Endothelial cell (in vitro differentiated cells): ENCODE measurements around the gene PEX14. TPM values are rescaled to one million over a fixed set of nuclear protein-coding genes. Genes with fewer than 3 reads are reported as not detected.

ENCODE experiments used
- DNase-seq: peaks from one replicate; pipeline ENCODE4 v3.0.0; 2021; ENCODE audit warnings: low spot score
- H3K27ac Mint-ChIP-seq: one replicate; pipeline ENCODE4 v1.8.0; 2021; ENCODE audit warnings: mixed read lengths, inconsistent platforms; ENCODE audit not compliant: unreplicated experiment
- H3K27me3 Mint-ChIP-seq: one replicate; pipeline ENCODE4 v1.8.0; 2021; ENCODE audit warnings: mild to moderate bottlenecking, moderate library complexity, mixed read lengths, inconsistent platforms; ENCODE audit not compliant: unreplicated experiment
- H3K36me3 Mint-ChIP-seq: one replicate; pipeline ENCODE4 v1.8.0; 2021; ENCODE audit warnings: mild to moderate bottlenecking, low read depth, mixed read lengths, inconsistent platforms; ENCODE audit not compliant: unreplicated experiment
- H3K4me1 Mint-ChIP-seq: one replicate; pipeline ENCODE4 v1.8.0; 2021; ENCODE audit warnings: mild to moderate bottlenecking, mixed read lengths, inconsistent platforms; ENCODE audit not compliant: unreplicated experiment
- H3K4me3 Mint-ChIP-seq: one replicate; pipeline ENCODE4 v1.8.0; 2021; ENCODE audit warnings: mild to moderate bottlenecking, mixed read lengths, inconsistent platforms; ENCODE audit not compliant: unreplicated experiment
- H3K9me3 Mint-ChIP-seq: one replicate; pipeline ENCODE4 v1.8.0; 2021; ENCODE audit warnings: mixed read lengths, inconsistent platforms; ENCODE audit not compliant: unreplicated experiment
- CTCF ChIP-seq: fragments of 200-600 bp; sonication (generic); IDR thresholded peaks from one replicate; pipeline ENCODE4 v1.5.0; 2021; ENCODE audit warnings: antibody characterized with exemption; ENCODE audit not compliant: unreplicated experiment
- total RNA-seq: library from RNA; stranded (reverse); fragmentation: NEBNext Ultra II Directional; extraction: Animal tissue kit (Norgen Biotek cat#: 25700); gene quantifications from one replicate; pipeline ENCODE4 v1.2.1, GENCODE V29; 2021; ENCODE audit not compliant: unreplicated experiment

PEX14 gene
- total RNA-seq, 1 donor from 2014 or later, result 20.9 TPM

DNA sequence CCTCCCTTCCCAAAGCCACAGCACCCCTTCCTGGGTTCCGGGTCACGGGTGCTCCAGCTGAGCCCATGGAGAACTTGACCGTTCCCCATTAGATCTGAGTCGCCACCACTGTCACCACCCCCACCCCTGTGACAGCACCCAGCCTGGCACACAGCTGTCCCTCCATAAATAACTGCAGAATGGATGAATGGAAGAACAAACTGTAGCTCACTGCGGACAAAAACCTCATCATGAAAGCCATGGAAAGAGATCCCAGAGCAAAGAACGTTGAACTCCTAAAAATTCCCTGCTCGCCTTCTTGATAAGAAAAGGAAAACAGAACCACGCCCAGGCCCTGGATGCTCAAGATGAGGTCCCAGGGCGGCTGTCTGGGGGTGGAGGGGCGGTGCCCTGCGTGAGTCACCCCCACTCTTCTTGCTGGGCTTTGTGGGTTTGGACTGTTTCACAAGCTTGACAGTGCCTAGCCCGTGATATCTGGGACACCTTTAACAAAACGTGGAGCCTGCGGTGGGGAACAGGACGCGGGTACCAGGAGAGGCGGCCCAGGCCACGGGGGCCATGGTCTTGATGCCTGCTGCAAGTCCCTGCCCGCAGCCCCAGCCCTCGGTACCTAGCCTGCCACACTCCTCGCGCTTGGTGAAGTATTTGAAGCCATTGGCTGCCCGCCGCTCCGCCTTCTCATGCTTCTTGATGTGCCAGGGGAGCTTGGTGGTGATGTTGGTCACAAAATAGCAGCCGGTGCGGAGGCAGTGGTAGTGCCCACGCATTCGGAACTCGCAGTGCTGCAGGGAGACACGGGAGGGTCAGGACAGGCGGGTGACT, 169.8 kb downstream of the PEX14 start:
- Mint-ChIP-seq H3K36me3 (peaks cover 4% of the 10 kb centered on the region), H3K27ac (no peak overlapping the region), H3K4me1 (no peaks in the 10 kb centered on the region), H3K27me3 (peaks cover 5% of the 10 kb centered on the region), H3K9me3 (no peaks in the 10 kb centered on the region), H3K4me3 (no peak overlapping the region)
- no peak for DNase-seq
- no peak for TF ChIP-seq CTCF

DNA sequence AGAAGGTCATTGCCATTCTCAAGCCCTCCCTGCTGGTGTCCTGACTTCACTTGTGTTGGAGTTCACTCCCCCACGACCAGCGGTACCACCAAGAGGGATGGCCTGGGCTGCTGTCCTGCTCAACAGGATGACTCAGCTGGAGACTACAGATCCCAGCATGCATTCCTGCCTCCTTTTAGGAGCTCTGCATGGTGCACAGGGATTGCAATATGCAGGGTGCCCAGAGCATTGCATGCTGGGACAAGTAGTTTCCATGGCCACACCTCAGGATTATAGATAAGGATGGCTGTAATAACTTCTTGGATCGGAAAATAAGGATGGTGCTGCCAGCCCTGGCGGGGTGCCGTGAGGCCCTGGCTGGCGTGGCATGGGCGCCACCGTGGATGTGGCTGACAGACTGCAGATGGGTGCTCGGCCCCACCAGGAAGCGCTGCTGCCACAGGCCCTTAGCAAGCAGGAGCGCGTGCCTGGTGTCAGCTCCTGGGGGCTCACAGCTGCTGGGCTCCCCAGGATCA, 171.7 kb downstream of the PEX14 start:
- no peak overlapping the region for H3K4me3 Mint-ChIP-seq
- no peaks in the 10 kb centered on the region for H3K4me1 Mint-ChIP-seq
- DNase-seq, result no peak
- no peak overlapping the region for H3K27ac Mint-ChIP-seq
- TF ChIP-seq CTCF, result no peak
- peaks cover 4% of the 10 kb centered on the region for H3K36me3 Mint-ChIP-seq
- peaks cover 5% of the 10 kb centered on the region for H3K27me3 Mint-ChIP-seq
- H3K9me3 Mint-ChIP-seq, result no peaks in the 10 kb centered on the region

DNA sequence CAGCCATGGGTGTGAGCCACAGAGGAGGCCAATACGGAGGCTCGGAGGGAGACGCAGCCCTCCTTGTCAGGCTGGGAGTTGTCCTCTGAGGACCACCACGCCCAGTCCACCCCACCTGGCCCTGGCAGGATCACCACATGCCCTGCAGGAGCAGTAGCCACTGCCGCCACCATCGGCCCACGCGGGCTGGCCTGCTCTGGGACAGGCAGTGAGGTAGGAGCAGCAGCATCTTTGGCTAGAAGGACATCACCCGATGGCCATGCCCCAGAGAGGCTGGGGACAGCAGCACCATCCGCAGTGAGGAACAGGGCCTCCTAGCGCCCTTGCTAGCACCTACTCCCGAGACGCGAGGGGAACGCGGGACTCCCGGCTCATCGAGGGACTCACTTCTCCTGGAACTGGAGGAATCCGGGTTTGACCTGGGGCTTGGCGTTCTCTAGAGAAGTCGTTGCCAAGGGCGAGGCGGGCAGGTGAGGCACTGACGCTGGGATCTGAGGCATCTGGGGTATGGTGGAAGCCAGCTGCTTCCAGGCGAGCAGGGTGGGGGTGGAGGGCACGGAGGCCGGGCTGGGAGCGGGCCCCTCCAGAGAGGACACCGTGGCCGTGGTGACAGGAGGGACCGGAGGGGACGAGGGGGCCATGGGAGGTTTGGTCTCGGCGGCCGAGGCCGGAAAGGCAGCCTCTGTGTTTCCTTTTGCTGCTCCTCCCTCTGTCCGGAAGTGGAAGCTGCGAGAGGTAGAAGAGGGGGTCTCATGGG, 172.8 kb downstream of the PEX14 start:
- DNase-seq, result no peak
- Mint-ChIP-seq H3K27ac (no peak overlapping the region), H3K4me3 (no peak overlapping the region), H3K4me1 (no peaks in the 10 kb centered on the region), H3K27me3 (peaks cover 5% of the 10 kb centered on the region), H3K9me3 (no peaks in the 10 kb centered on the region), H3K36me3 (no peaks in the 10 kb centered on the region)
- no peak for TF ChIP-seq CTCF

DNA sequence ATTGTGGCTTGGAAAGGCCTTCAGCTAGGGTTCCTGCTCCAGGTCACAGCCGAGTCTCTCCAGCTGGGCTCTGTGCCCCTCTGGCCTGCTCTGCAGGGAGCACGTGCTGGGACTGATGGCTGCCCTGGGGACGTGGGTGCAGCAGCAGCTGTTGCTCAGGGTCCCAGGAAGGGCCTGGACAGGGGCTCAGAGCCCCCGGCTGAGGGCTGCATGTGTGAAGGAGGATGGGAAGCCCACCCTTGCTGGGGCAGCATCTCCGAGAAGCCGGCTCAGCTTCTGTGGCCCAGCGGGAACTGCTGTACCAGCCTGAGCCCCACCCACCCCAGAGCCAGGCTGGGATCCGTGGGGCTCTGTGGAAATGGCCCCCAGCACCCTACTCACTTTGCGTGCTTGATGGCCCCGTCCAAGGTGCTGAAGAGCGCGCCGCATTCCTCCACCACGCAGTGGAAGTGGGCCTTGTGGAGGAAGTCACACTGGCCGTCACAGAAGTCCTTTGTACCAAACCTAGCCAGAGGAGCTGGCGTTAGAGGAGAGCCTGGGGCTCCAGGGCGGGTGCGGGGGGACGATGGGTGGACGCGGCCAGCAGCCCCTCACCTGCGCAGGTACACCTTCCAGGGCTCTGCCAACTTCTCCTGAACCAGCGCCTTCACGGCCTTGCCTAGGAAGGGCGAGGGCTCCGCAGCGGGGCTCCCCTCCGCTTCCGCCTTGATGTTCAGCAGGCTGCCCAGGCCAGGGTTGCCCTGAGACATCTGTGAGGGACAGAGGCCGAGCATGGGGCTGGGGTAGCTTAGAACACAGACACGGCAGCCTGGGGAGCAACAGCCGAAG, 174.2 kb downstream of the PEX14 start:
- no peaks in the 10 kb centered on the region for H3K4me1 Mint-ChIP-seq
- no peaks in the 10 kb centered on the region for H3K9me3 Mint-ChIP-seq
- TF ChIP-seq CTCF, result no peak
- no peak overlapping the region for H3K4me3 Mint-ChIP-seq
- H3K27me3 Mint-ChIP-seq, result peaks cover 9% of the 10 kb centered on the region
- H3K27ac Mint-ChIP-seq, result no peak overlapping the region
- DNase-seq, result no peak
- no peaks in the 10 kb centered on the region for H3K36me3 Mint-ChIP-seq
